ENCODE measurements around the gene S100A8. TPM values are rescaled to one million over a fixed set of nuclear protein-coding genes. Genes with fewer than 3 reads are reported as not detected.

S100A8 gene
- total RNA-seq, 1 donor from 2014 or later = 50.0 TPM

DNA sequence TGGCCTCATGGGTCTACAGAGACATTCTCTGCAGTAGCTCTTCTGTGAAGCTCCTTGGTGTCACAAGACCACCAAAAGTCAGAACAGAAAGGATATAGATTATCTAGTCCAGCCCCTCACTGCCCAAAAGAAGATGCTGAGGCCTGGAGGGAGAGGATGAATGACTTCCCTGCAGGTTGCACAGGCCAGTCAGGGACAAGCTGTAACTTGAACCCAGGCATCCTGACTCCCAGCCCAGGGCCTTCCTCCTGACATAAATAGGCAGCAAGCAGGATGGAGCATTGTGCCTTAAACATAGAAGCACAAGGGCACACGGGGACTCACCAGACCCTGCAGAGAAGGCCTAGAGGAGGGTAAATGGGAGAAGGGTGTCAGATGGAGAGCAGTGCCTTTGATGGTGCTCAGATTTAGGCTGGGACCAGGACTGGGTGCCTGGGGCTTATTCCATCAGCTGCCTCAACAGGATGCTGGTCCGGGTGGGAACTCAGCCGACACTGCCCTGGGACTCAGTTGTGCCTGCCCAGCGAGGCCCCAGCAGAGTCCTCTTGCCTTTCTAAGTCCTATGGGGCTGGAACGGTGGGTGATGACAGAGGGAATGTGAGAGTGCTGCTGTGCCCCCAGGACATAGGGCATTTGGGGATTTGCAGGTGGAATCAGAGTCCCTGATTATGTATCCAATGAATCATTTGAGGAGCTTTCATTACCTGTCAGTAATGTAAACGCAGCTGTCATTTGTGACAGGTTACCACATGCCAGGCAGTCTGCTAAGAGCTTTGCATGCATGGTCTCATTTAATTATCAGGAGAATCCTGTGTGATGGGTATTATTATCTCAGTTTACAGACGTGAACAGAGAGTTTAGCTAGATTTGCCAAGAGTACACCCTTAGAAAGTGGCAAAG, 38.6 kb upstream of the S100A8 start:
- Histone ChIP-seq H3K4me3 (ENCODE audit: low read depth, low read length) (no peak overlapping the region), H3K36me3 (ENCODE audit: control insufficient read depth, insufficient read depth, low read length) (no peaks in the 10 kb centered on the region), H3K27me3 (ENCODE audit: control insufficient read depth, insufficient read depth, low read length) (peaks cover 5% of the 10 kb centered on the region)
- DNase-seq (ENCODE audit: low read depth) (peak; percentile 89), FAIRE-seq (no peak)
- TF ChIP-seq, protein P1, sequence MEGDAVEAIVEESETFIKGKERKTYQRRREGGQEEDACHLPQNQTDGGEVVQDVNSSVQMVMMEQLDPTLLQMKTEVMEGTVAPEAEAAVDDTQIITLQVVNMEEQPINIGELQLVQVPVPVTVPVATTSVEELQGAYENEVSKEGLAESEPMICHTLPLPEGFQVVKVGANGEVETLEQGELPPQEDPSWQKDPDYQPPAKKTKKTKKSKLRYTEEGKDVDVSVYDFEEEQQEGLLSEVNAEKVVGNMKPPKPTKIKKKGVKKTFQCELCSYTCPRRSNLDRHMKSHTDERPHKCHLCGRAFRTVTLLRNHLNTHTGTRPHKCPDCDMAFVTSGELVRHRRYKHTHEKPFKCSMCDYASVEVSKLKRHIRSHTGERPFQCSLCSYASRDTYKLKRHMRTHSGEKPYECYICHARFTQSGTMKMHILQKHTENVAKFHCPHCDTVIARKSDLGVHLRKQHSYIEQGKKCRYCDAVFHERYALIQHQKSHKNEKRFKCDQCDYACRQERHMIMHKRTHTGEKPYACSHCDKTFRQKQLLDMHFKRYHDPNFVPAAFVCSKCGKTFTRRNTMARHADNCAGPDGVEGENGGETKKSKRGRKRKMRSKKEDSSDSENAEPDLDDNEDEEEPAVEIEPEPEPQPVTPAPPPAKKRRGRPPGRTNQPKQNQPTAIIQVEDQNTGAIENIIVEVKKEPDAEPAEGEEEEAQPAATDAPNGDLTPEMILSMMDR (IDR thresholded peaks at IDR 0.05; ENCODE audit: insufficient read depth, low read length, severe bottlenecking) = no peak

- peaks cover 5% of the 10 kb centered on the region for H3K27me3 ChIP-seq (ENCODE audit: control insufficient read depth, insufficient read depth, low read length)
- H3K36me3 ChIP-seq (ENCODE audit: control insufficient read depth, insufficient read depth, low read length) = no peaks in the 10 kb centered on the region
- TF ChIP-seq, protein P1 (IDR thresholded peaks at IDR 0.05; ENCODE audit: insufficient read depth, low read length, severe bottlenecking) = no peak
- no peak overlapping the region for H3K4me3 ChIP-seq (ENCODE audit: low read depth, low read length)
- no peak for DNase-seq (ENCODE audit: low read depth)
- FAIRE-seq = no peak
Measured at GRCh38 chr1:153428791-153429190, 37.9 kb upstream of the S100A8 start.

DNA sequence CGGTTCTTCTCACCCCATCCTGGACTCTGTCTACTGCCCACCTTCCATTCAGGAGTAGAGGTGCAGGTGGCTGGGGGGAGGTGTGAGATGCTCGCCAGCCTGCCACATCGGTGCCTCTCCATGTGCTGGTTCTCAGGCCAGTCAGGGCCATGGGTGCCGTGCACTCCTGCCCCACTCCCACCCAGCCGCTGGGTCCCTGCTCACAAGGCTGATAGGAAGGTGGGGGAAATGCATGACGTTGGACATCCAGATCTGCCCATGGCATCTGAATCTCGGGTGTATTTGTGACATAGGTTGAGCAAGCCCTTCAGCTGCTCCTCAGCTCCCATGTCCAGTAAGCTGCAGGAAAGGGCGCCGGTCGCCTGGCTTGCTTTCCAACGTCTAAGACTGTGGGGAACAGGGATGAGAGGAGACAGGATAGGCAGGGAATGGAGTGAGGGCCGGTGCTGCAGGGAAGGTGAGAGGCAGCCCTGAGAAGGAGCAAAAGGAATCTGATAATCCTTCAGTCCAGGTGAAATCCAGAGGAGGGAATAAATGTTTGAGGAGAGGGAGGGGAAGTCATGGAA, 37.3 kb upstream of the S100A8 start:
- Histone ChIP-seq H3K36me3 (ENCODE audit: control insufficient read depth, insufficient read depth, low read length) (no peaks in the 10 kb centered on the region), H3K4me3 (ENCODE audit: low read depth, low read length) (no peak overlapping the region), H3K27me3 (ENCODE audit: control insufficient read depth, insufficient read depth, low read length) (peaks cover 3% of the 10 kb centered on the region)
- DNase-seq (ENCODE audit: low read depth) (no peak), FAIRE-seq (no peak)
- TF ChIP-seq, protein P1 (IDR thresholded peaks at IDR 0.05; ENCODE audit: insufficient read depth, low read length, severe bottlenecking) = no peak

- Histone ChIP-seq H3K27me3 (ENCODE audit: control insufficient read depth, insufficient read depth, low read length) (peaks cover 2% of the 10 kb centered on the region), H3K4me3 (ENCODE audit: low read depth, low read length) (no peak overlapping the region), H3K36me3 (ENCODE audit: control insufficient read depth, insufficient read depth, low read length) (no peaks in the 10 kb centered on the region)
- DNase-seq (ENCODE audit: low read depth) (no peak), FAIRE-seq (no peak)
- TF ChIP-seq, protein P1 (IDR thresholded peaks at IDR 0.05; ENCODE audit: insufficient read depth, low read length, severe bottlenecking) = no peak
Measured at GRCh38 chr1:153426809-153427208, 35.9 kb upstream of the S100A8 start.

DNA sequence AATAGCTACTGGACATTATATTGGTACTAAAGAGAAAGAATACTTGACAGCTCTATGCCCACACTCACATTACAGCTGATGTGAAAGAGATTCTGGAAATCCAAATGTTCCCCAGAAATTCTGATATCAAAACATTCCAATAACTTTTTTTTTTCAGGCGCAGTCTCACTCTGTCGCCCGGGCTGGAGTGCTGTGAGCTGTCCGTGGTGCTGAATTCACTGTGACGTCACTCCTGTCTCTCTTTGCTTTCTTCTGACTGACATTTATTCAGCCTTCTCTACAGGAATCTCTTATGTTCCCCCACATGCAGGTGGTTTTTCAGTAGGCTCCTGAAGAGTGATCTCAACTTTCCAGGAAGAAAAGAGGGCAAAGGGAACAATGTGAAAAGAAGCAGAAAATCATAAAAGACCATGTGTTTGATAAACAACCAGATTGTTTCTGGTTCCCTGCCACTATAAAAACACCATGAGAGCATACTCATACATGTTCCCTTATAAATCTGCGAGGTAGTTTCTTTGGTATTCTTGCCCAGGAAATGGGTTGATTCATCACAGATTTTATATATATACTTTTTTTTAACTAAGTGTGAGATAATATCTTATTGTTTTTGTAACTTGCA, 31.7 kb upstream of the S100A8 start:
- FAIRE-seq = no peak
- TF ChIP-seq, protein P1 (IDR thresholded peaks at IDR 0.05; ENCODE audit: insufficient read depth, low read length, severe bottlenecking) = no peak
- H3K27me3 ChIP-seq (ENCODE audit: control insufficient read depth, insufficient read depth, low read length) = peaks cover 5% of the 10 kb centered on the region
- H3K36me3 ChIP-seq (ENCODE audit: control insufficient read depth, insufficient read depth, low read length) = no peaks in the 10 kb centered on the region
- H3K4me3 ChIP-seq (ENCODE audit: low read depth, low read length) = no peak overlapping the region
- peak; percentile 50 for DNase-seq (ENCODE audit: low read depth)
